ENCODE results near the gene REPS2. TPM values are rescaled to one million over a fixed set of nuclear protein-coding genes. Genes with fewer than 3 reads are reported as not detected.

Gene REPS2
- total RNA-seq, 1 donor from 2014 or later: 4.1 TPM

GRCh38 chrX:17035111-17035510, 88.7 kb downstream of the REPS2 start:
- no peak overlapping the region for H3K27ac ChIP-seq
- H3K27me3 ChIP-seq: no peaks in the 10 kb centered on the region
- no peak for TF ChIP-seq CTCF (IDR thresholded peaks at IDR 0.05)
- TF ChIP-seq EZH2 (IDR thresholded peaks at IDR 0.05): no peak
- TF ChIP-seq EZH2phosphoT487 (IDR thresholded peaks at IDR 0.05): no peak
- no peak for DNase-seq (ENCODE audit: low spot score)
- no peak overlapping the region for H3K4me3 ChIP-seq
- no peak overlapping the region for H2AFZ ChIP-seq (replicated peaks)
- H3K4me1 Mint-ChIP-seq: no peaks in the 10 kb centered on the region
- no peaks in the 10 kb centered on the region for H4K20me1 ChIP-seq (ENCODE audit: low read depth)
- H3K79me2 ChIP-seq (ENCODE audit: low read depth): no peaks in the 10 kb centered on the region
- no peak overlapping the region for H3K4me2 ChIP-seq
- no peak overlapping the region for H3K9ac ChIP-seq
- no peaks in the 10 kb centered on the region for H3F3A ChIP-seq (ENCODE audit: low read depth)
- no peak overlapping the region for H3K4me3 Mint-ChIP-seq
- no peaks in the 10 kb centered on the region for H3K36me3 Mint-ChIP-seq
- no peaks in the 10 kb centered on the region for H3K9me3 ChIP-seq (ENCODE audit: low read depth)
- no peaks in the 10 kb centered on the region for H3K9me3 Mint-ChIP-seq
- H3K27me3 Mint-ChIP-seq (ENCODE audit: insufficient read depth, low read depth): no peaks in the 10 kb centered on the region
- H3K4me1 ChIP-seq: no peaks in the 10 kb centered on the region
- H3K27ac Mint-ChIP-seq: no peak overlapping the region
- no peaks in the 10 kb centered on the region for H3K36me3 ChIP-seq

- H3K27me3 ChIP-seq: no peaks in the 10 kb centered on the region
- H3K79me2 ChIP-seq (ENCODE audit: low read depth): no peaks in the 10 kb centered on the region
- Mint-ChIP-seq H3K4me3 (no peak overlapping the region), H3K27me3 (ENCODE audit: insufficient read depth, low read depth) (no peaks in the 10 kb centered on the region), H3K27ac (no peak overlapping the region), H3K36me3 (no peaks in the 10 kb centered on the region), H3K9me3 (no peaks in the 10 kb centered on the region), H3K4me1 (no peaks in the 10 kb centered on the region)
- H3K9ac ChIP-seq: no peak overlapping the region
- H3K9me3 ChIP-seq (ENCODE audit: low read depth): no peaks in the 10 kb centered on the region
- H3K4me3 ChIP-seq: no peak overlapping the region
- DNase-seq (ENCODE audit: low spot score): no peak
- H2AFZ ChIP-seq (replicated peaks): no peak overlapping the region
- no peaks in the 10 kb centered on the region for H3K36me3 ChIP-seq
- no peak overlapping the region for H3K27ac ChIP-seq
- no peaks in the 10 kb centered on the region for H3F3A ChIP-seq (ENCODE audit: low read depth)
- no peaks in the 10 kb centered on the region for H4K20me1 ChIP-seq (ENCODE audit: low read depth)
- no peaks in the 10 kb centered on the region for H3K4me1 ChIP-seq
- TF ChIP-seq CTCF (IDR thresholded peaks at IDR 0.05): no peak
- TF ChIP-seq EZH2phosphoT487 (IDR thresholded peaks at IDR 0.05): no peak
- TF ChIP-seq EZH2 (IDR thresholded peaks at IDR 0.05): no peak
- H3K4me2 ChIP-seq: no peak overlapping the region
These were observed 89.9 kb downstream of the REPS2 start for GRCh38 chrX:17036171-17036961.

DNA sequence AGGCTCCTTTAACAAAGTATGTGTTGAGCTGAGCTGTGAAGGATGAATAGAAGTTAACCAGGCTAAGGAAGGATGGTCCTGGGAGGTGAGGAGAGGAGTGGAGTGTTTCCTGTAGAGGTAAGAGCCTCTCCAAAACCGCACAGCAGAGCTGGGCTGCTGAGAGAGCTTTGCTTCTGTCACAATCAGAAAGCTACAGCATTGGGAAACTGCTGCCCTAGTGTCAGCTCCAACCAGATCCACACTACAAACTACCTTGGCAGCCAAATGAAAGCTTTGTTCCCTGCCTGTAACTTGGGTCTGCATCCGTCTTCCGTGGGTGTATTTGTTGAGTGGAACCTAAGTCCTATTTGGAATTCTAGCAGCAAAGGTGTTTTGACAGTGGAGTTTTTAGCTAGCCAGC, 91.8 kb downstream of the REPS2 start:
- no peaks in the 10 kb centered on the region for H3K4me1 ChIP-seq
- no peaks in the 10 kb centered on the region for H3K36me3 Mint-ChIP-seq
- H3F3A ChIP-seq (ENCODE audit: low read depth): no peaks in the 10 kb centered on the region
- H3K27ac Mint-ChIP-seq: no peak overlapping the region
- H3K9ac ChIP-seq: no peak overlapping the region
- no peaks in the 10 kb centered on the region for H3K9me3 Mint-ChIP-seq
- no peaks in the 10 kb centered on the region for H3K36me3 ChIP-seq
- peaks cover under 1% of the 10 kb centered on the region for H3K27me3 Mint-ChIP-seq (ENCODE audit: insufficient read depth, low read depth)
- H3K4me2 ChIP-seq: no peak overlapping the region
- no peak for DNase-seq (ENCODE audit: low spot score)
- no peak for TF ChIP-seq EZH2phosphoT487 (IDR thresholded peaks at IDR 0.05)
- TF ChIP-seq EZH2 (IDR thresholded peaks at IDR 0.05): no peak
- H3K9me3 ChIP-seq (ENCODE audit: low read depth): no peaks in the 10 kb centered on the region
- no peak overlapping the region for H2AFZ ChIP-seq (replicated peaks)
- H3K4me3 ChIP-seq: no peak overlapping the region
- H3K27ac ChIP-seq: no peak overlapping the region
- H3K4me1 Mint-ChIP-seq: no peaks in the 10 kb centered on the region
- no peaks in the 10 kb centered on the region for H4K20me1 ChIP-seq (ENCODE audit: low read depth)
- H3K4me3 Mint-ChIP-seq: no peak overlapping the region
- H3K79me2 ChIP-seq (ENCODE audit: low read depth): no peaks in the 10 kb centered on the region
- H3K27me3 ChIP-seq: no peaks in the 10 kb centered on the region

- H3K36me3 Mint-ChIP-seq: no peaks in the 10 kb centered on the region
- no peaks in the 10 kb centered on the region for H3K27me3 ChIP-seq
- H3K4me1 Mint-ChIP-seq: no peaks in the 10 kb centered on the region
- H3K9ac ChIP-seq: no peak overlapping the region
- peaks cover 2% of the 10 kb centered on the region for H3K27me3 Mint-ChIP-seq (ENCODE audit: insufficient read depth, low read depth)
- no peaks in the 10 kb centered on the region for H3K9me3 ChIP-seq (ENCODE audit: low read depth)
- DNase-seq (ENCODE audit: low spot score): no peak
- H3K4me3 ChIP-seq: no peak overlapping the region
- H3K4me1 ChIP-seq: no peaks in the 10 kb centered on the region
- H3K4me2 ChIP-seq: no peak overlapping the region
- no peaks in the 10 kb centered on the region for H3K9me3 Mint-ChIP-seq
- TF ChIP-seq EZH2 (IDR thresholded peaks at IDR 0.05) (no peak), EZH2phosphoT487 (IDR thresholded peaks at IDR 0.05) (no peak), CTCF (IDR thresholded peaks at IDR 0.05) (no peak)
- H3K4me3 Mint-ChIP-seq: no peak overlapping the region
- H2AFZ ChIP-seq (replicated peaks): no peak overlapping the region
- no peaks in the 10 kb centered on the region for H3K36me3 ChIP-seq
- H3K27ac Mint-ChIP-seq: no peak overlapping the region
- no peak overlapping the region for H3K27ac ChIP-seq
- no peaks in the 10 kb centered on the region for H4K20me1 ChIP-seq (ENCODE audit: low read depth)
- H3F3A ChIP-seq (ENCODE audit: low read depth): no peaks in the 10 kb centered on the region
- H3K79me2 ChIP-seq (ENCODE audit: low read depth): no peaks in the 10 kb centered on the region
These were observed 92.3 kb downstream of the REPS2 start for GRCh38 chrX:17038681-17039161.
